GM19463 (cell line): ENCODE measurements around the gene KRTAP10-8.
"Not testable (repeated sequence)": the region's sequence is repeated elsewhere in the genome, so short reads cannot be mapped to it uniquely, and the experiment has no call there.

Experiments used
- ATAC-seq: cut with Tn5 transposase; IDR thresholded peaks from one replicate; pipeline ENCODE4 v1.9.1; 2021; ENCODE audit warnings: mild to moderate bottlenecking, moderate library complexity; ENCODE audit not compliant: unreplicated experiment

The KRTAP10-8 gene

GRCh38 chr21:44612029-44612486 lies at the start of gene KRTAP10-8:
TSS of gene KRTAP10-8 (plus strand) at chr21:44612079. CDS start at chr21:44612101, 22 bp downstream.
- no peak for ATAC-seq

GRCh38 chr21:44564099-44564498 lies 47.8 kb upstream of the KRTAP10-8 start:
- no peak for ATAC-seq

DNA sequence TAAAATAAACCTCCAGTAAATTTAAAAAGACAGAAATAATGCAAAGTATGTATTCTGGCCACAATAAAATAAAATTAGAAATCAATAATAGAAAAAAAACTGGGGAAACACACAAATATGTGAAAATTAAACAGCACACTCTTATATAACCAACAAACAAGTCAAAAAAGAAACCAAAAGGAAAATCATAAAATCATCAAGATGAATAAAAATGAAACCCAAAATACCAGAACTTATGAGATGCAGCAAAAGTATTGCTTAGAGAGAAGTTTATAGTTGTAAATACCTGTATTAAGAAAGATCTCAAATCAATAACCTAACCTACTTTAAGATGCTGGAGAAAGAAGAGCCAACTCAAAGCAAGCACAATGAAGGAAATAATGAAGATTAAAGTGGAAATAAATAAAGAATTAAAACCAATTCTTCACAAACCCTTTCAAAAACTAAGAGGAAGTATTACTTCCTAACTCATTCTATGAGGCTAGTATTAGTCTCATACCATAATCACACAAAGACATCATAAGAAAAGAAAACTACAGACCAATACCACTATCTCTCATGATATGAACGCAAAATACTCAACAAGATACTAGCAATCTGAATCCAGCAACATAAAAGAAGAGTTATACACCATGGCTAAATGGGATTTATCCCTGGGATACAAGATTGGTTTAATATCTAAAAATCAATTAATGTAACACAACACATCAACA lies 46.8 kb upstream of the KRTAP10-8 start:
- ATAC-seq, result no peak

DNA sequence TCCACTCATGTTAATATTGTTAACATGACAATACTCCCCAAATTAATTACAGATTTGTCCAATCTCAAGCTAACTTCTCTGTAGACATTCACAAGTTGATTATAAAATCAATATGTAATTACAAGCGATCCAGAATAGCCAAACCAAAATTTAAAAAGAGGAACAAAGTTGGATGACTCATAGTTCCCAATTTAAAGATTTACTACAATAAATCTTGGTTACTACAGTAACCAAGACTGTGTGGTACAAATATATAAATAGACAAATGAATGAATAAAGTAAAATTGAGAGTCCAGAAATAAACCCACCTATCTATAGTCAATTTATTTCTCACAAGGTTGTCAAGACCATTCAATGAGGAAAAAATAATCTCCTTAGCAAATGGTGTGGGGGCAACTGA lies 45.5 kb upstream of the KRTAP10-8 start:
- no peak for ATAC-seq

GRCh38 chr21:44567481-44568171 lies 44.3 kb upstream of the KRTAP10-8 start:
- no peak for ATAC-seq

GRCh38 chr21:44568261-44568660 lies 43.6 kb upstream of the KRTAP10-8 start:
- ATAC-seq, result no peak

DNA sequence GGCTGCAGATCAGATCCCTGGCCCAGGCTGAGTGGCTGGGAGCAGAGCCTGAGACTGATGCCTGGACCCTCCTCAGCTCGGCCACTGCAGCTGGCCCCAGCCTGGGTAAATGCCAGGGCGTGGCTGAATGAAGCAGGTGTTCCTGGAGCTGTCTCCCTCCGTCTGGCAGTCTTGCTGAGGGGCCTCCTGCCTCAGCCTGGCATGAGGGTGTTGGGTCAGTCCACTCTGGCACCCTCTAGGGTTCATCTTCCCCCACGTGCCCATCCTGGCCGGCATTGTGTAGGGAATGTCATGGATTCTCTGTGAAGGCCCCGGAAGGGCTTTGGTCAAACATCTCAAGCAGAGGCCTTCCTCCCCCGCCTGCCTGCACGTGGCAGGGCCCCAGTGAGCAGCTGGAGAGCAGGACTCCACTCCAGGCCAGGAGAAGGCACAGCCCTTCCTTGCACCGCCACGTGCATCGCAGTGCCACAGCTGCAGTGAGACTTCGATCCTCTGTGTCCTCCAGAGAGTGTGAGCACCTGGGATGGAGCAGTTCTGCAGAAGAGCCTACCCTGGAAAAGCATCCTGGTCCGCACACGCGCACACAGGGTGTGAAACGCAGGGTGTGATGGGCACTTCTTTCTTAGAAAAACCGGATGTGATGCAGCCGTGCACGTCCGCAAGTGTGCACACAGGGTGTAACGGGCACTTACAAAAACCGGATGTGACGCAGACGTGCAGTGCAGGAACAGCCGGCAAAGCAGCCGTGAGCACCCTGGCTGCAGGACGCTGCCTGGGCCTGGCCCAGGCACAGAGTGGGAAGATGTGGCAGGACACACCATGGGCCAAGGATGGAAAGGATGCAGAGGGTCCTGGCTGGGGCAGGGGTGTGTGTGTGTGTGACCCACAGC lies 43.0 kb upstream of the KRTAP10-8 start:
- no peak for ATAC-seq

DNA sequence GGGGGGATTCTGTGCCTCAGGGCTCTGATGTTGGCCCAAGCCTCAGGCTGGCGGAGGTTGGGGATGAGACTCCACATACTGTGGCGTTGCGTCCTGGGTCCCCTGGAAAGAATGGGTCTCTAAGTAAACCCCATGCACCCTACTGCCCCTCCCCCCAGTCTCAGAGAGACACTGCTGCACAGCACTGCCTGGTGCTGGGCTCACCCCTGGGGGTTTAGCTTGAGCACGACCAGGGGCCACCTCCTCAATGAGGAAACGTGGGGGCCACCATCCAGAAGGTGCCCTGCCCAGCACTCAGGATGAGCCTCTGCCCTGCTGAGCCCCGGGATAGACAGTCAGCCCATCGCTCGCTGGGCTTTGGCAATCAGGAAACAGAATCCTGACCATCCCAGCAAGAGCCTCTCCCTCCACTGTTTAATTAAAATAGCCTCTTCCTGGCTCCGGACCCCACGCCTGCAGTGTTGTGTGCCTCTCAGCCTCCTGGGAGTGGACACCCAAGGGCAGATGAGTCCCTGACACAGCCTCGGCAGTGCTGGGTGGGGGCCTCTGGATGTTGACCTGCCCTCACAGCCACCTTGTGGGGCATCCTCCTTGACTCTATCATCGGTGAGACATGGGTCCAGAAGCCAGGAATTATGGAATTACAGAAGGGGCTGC lies 41.9 kb upstream of the KRTAP10-8 start:
- ATAC-seq, result no peak

DNA sequence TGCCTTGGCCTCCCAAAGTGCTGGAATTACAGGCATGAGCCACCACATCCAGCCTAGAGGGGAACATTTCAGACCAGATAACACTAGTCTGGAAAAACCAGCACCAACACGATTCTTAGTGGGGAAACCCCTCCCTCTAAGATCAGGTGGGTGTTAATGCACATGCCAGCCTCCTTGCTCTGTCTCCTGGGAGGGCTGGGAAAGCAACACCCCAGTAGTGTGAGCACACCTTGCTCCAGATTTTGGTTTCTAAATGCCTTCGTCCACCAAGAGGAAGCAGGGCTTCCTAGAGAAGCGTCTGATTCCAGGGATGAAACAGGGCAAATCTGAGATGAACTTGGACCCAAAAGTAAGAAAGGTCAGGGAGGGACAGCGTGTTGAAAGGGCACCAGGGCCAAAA lies 40.6 kb upstream of the KRTAP10-8 start:
- no peak for ATAC-seq

GRCh38 chr21:44571844-44572782 lies 39.8 kb upstream of the KRTAP10-8 start:
- no peak for ATAC-seq

GRCh38 chr21:44572959-44573583 lies 38.8 kb upstream of the KRTAP10-8 start:
- no peak for ATAC-seq

- ATAC-seq, result not testable (repeated sequence)
These were observed 38.0 kb upstream of the KRTAP10-8 start, which contains the start of gene KRTAP10-4 for GRCh38 chr21:44573630-44574456. TSS of gene KRTAP10-4 (plus strand) at chr21:44573729. CDS start at chr21:44573759, 30 bp downstream.

- ATAC-seq, result no peak
These were observed 37.2 kb upstream of the KRTAP10-8 start for GRCh38 chr21:44574457-44575306.

- no peak for ATAC-seq
These were observed 36.4 kb upstream of the KRTAP10-8 start for GRCh38 chr21:44575307-44576024.

- no peak for ATAC-seq
These were observed 35.9 kb upstream of the KRTAP10-8 start for GRCh38 chr21:44576025-44576420.

DNA sequence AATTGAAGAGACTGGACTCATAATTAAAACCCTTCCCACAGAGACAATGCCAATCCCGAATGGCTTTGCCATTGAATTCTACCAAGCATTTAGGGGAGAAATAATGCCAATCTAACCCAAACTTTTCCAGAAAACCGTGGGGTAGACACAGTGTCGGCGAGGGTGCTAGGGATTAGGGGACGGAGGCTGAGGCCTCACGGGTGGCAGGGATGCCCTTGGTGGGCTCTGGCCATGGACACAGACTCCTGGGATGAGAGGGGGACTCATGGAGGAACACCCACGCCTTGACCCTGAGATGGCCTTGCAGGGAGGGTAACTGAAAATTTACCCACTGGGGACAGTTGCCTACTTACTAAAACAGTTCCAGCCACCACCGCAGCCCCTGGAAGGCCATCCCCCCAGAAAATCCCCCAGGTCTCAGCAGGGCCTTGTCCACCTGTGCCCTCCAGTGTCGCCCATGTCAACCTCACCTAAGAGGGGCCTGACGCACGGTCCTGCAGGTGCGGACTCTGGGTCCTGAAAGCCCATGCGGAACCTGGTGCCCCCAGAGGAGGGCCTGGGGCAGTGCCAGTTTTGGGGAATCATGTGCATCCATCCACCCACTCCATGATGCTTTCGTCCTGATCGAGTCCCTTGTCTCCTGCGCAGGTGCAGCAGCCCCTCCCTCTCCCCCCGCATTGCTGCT lies 33.4 kb upstream of the KRTAP10-8 start:
- ATAC-seq, result no peak
